ENCODE results near the gene OR9Q1.

The OR9Q1 gene, protein sequence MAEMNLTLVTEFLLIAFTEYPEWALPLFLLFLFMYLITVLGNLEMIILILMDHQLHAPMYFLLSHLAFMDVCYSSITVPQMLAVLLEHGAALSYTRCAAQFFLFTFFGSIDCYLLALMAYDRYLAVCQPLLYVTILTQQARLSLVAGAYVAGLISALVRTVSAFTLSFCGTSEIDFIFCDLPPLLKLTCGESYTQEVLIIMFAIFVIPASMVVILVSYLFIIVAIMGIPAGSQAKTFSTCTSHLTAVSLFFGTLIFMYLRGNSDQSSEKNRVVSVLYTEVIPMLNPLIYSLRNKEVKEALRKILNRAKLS

DNA sequence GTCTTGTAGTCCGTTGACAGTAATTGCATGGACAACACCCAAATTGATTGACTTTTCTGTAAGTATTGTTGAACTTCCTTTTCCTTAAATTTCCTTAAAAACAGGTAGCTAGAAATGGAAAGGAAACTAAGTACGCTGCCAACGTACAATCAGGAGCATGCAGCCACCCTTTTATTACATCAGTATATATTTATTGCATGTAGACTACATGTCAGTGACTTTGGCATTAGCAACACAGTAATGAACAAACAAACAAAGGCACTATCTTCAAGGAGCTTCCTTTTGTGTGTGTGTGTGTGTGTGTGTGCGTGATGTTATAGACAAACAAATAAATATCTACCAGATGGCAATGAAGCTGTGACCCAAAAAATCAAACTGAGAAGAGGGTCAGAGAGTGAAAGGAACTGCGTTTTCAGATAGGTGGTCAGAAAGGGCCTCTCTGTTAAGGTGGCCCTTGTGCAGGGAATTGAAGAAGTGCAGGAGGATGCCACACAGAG is at the start of gene OR9Q1:
TSS of gene OR9Q1 (plus strand) at position 447 of the 497 bp plus-strand sequence. CDS start 155,564 bp downstream, outside the sequence.
- H3K27ac ChIP-seq = peak within 1 kb of the TSS; percentile 30; the same call in 1 of the 2 replicates
- TF ChIP-seq, protein P1, sequence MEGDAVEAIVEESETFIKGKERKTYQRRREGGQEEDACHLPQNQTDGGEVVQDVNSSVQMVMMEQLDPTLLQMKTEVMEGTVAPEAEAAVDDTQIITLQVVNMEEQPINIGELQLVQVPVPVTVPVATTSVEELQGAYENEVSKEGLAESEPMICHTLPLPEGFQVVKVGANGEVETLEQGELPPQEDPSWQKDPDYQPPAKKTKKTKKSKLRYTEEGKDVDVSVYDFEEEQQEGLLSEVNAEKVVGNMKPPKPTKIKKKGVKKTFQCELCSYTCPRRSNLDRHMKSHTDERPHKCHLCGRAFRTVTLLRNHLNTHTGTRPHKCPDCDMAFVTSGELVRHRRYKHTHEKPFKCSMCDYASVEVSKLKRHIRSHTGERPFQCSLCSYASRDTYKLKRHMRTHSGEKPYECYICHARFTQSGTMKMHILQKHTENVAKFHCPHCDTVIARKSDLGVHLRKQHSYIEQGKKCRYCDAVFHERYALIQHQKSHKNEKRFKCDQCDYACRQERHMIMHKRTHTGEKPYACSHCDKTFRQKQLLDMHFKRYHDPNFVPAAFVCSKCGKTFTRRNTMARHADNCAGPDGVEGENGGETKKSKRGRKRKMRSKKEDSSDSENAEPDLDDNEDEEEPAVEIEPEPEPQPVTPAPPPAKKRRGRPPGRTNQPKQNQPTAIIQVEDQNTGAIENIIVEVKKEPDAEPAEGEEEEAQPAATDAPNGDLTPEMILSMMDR (conservative IDR thresholded peaks at IDR 0.05) = no peak

DNA sequence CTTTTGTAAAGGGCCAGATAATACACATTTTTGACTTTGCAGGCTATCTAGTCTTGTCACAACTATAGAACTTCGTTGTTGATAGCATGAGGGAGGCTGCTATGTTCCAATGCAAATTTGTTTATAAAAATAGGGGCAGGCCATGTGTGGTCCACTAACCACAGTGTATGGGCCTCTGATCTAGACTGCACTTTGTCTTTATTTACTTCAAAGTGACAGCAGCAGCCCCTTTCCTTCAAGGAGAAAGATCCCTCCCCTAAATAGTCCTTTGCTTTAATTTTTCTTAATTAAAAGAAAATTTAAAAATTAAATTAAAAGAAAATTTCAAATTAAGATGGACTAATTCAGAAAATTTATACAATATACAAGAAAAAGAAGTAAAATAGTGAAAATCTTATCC is 49.5 kb upstream of the OR9Q1 start:
- no peak overlapping the region for H3K27ac ChIP-seq
- TF ChIP-seq, protein P1 (conservative IDR thresholded peaks at IDR 0.05) = no peak

DNA sequence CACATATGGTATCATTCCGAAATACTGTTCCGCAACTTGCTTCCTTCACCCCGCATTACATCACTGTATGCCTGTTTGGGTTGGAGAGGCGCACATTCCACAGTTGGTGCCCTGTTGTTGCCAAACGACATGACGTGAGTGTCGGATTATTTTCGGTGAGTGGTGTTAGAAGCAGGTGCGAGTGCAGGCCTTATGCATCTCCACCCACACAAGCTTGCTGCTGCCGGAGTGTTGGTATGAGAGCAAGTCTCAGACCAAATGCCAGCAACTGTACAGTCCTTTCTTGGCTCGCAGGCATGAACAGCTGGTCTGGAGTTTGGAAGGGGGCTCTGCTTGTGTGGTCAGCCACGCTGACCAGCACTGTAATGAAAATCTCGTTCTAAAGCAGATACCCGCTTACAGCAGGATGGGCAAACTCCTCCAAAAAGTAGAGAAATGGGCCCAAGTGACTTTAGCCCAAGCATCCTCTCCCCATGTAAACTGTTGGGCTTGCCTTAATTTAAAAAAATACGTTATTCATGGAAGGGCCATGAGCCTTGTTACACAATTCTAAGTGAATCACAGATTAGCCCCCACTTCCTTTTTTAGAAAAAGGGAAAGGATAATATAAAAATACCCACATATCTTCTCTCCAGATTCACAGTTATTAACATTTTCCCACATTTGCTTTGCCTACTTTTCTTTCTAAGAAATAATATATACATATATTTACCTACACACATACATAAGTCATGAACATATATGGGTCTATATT is 48.7 kb upstream of the OR9Q1 start:
- TF ChIP-seq, protein P1 (conservative IDR thresholded peaks at IDR 0.05) = no peak
- H3K27ac ChIP-seq = no peak overlapping the region

DNA sequence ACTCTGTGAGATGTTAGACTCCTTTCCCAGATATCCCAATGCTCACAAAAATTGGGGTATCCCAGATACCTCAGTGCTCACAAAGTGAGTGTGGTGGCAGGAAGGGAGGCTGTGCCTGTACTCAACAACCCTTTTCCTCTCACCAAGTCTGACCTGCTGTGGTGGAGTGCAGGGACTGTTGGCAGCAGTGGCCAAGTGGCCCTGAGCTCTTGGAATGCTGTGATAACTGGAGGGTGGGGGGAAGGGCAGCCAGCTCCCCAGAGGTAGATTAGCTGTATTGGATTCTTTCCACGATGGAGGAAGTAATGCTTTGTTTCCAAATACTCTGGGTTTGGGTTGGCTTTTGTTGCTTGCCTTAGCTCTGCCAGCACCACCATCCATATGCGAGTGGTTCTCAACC is 46.0 kb upstream of the OR9Q1 start:
- TF ChIP-seq, protein P1 (conservative IDR thresholded peaks at IDR 0.05) = no peak
- no peak overlapping the region for H3K27ac ChIP-seq

DNA sequence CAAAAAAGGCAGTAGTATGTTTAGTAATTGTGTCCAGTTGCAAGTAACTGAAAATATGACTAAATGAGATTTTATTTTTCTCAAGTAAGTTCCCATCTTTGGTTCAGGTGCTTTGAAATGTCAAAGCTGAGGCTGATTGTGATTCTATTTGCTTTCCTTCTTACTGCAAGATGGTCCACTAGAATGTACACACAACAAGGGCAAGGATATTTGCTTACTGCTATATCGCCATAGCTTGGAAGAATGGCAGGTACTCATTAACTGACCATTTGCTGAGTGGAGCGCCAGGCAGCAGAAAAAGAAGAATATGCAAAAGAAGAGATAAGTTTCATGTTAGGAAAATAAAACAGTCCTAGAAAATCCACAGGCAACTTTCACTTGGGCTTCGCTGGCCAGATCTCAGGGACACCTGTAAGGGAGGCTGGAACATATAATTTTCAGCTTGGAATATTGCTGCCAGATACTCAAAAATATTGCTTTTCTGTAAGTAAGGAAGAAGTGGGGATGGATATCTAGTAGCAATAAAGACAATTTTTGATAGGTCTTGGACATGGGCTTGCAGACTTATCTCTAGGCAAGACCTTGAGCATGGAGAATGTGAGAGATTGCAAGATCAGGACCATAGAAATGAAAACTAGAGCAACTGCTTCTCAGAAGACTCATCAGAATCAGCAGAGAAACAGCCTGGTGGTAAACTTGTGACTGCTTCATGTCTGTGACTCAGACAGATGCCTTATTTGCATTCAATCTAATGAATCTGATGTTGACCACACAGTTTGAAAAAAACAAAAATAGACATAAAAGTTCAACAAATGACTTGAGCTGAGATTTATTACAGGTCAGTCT is 44.8 kb upstream of the OR9Q1 start:
- TF ChIP-seq, protein P1 (conservative IDR thresholded peaks at IDR 0.05) = no peak
- H3K27ac ChIP-seq = no peak overlapping the region

DNA sequence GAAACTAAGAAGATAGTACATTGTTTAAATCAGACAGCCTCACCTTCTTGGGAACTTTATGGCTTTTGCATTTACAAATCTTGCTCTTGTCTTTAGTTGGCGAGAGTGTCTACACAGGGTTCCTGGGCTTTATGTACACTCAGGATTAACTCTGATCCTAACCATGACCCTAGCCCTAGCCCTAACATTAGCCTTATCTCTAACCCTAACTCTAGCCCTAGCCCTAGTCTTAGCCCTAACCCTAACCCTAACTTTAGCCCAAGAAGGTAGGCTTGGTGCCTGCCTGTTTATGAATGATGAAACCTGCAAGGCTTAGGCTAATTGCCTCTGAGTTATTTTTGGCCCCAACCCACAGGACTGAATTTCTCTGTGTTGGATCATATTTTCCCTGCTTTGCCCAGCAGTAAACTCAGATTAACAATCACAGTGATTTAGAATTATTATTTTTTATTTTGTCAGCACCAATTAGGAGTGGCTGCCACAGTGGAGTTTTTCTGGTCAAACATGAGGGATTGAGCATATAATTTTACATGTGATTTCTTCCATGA is 44.1 kb upstream of the OR9Q1 start:
- TF ChIP-seq, protein P1 (conservative IDR thresholded peaks at IDR 0.05) = no peak
- no peak overlapping the region for H3K27ac ChIP-seq
